GM21737 (cell line): ENCODE results near the gene MGAT2.
"Not testable (repeated sequence)": the region's sequence is repeated elsewhere in the genome, so short reads cannot be mapped to it uniquely, and the experiment has no call there.

Source experiments
- ATAC-seq: cut with Tn5 transposase; IDR thresholded peaks from one replicate; pipeline ENCODE4 v1.9.1; 2021; ENCODE audit warnings: mild to moderate bottlenecking, moderate library complexity; ENCODE audit not compliant: unreplicated experiment

Gene MGAT2

DNA sequence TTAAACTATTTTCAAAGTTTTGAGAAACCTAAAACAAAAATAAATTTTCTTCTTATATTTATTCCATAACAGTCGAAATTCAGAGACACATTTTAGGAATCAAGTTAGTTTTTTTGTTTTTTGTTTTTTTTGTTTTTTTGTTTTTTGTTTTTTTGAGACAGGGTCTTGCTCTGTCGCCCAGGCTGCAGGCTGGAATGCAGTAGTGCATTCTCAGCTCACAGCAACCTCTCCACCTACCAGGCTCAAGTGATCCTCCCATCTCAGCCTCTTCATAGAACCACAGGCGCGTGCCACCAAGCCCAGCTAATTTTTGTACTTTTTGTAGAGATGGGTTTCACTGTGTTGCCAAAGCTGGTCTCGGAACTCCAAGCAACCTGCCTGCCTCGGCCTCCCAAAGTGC lies 32.9 kb downstream of the MGAT2 start:
- ATAC-seq, result no peak

DNA sequence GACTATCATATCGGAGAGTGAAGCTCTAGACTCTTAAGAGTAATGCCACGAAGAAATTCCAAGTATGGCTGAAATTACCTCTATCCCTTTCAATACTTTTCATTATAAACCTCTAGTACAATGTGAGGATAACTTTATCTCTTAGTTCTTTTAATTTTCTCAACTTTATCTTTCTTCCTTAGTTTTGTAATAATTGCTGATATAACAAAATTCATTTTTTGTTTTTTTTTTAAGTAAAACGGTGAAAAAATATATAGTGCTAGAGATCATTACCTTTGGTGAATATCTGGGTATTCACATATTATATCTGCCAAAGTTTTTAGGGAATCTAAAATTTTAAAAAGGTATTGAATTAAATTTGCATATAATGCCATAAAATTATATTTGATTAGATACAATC lies 33.9 kb downstream of the MGAT2 start:
- no peak for ATAC-seq

- ATAC-seq, result not testable (repeated sequence)
These were observed 36.9 kb downstream of the MGAT2 start for GRCh38 chr14:49657500-49657899.

- ATAC-seq, result no peak
These were observed 39.2 kb downstream of the MGAT2 start for GRCh38 chr14:49659526-49660455.

DNA sequence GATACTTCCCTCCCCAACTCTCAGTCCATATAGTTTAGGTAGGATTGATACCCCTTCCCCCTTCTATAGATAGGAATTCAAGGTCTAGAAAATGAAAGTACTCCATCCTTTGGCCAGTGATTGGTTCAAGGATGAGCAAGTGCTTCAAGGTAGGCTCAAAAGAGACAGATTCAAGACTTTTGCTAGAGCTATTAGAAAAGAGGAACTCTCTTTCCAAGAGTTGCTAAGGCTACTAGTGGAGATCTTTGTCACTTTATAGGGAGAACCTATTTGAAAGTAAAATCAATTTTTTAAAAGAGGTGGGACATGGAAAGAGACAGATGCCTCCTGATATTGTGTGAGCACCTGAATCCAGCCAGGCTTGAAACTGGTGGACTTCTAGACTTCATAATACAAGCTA lies 49.9 kb downstream of the MGAT2 start:
- no peak for ATAC-seq
